HEK293 (cell line): Measurements from ENCODE around the gene LY6G6D.

ENCODE experiments used
- CTCF ChIA-PET: fragments of 350-600 bp; formaldehyde crosslinking; extraction: SDS; loops from one replicate; lab custom pipeline; 2021; ENCODE audit warnings: antibody characterized with exemption; lab: Yijun Ruan, JAX
- POLR2A ChIA-PET: fragments of 300-600 bp; formaldehyde crosslinking; extraction: SDS; loops from one replicate; lab custom pipeline; 2020; ENCODE audit warnings: antibody characterized with exemption, inconsistent platforms; lab: Yijun Ruan, JAX
- H3K27ac ChIP-seq: fragments of 200-500 bp; sonication (Bioruptor generic); 2 replicates; pipeline ENCODE4 v1.5.1; 2014; ENCODE audit warnings: low read depth, low read length, control low read depth, inconsistent platforms; ENCODE audit errors: extremely low read depth
- H3K36me3 ChIP-seq, 2 experiments: fragments of 200-500 bp in 1 of 2; sonication (Bioruptor generic) in 1 of 2; 1 replicate in 1 of 2; 2 replicates in 1 of 2; pipeline ENCODE4 v1.5.1; 2014 to 2017; ENCODE audit warnings: inconsistent platforms in 2 of 2, low read length in 2 of 2; ENCODE audit not compliant: control insufficient read depth in 2 of 2, insufficient read depth in 1 of 2
- H3K4me1 ChIP-seq: fragments of 200-500 bp; sonication (Bioruptor generic); 2 replicates; pipeline ENCODE4 v1.5.1; 2014; ENCODE audit warnings: mild to moderate bottlenecking, low read length, inconsistent platforms; ENCODE audit not compliant: control insufficient read depth, insufficient read depth
- H3K4me3 ChIP-seq: 2 replicates; pipeline ENCODE4 v1.5.1; 2011; ENCODE audit warnings: low read depth, mild to moderate bottlenecking, control low read depth, low read length, moderate library complexity
- H3K9me3 ChIP-seq: fragments of 200-500 bp; sonication (Bioruptor generic); 2 replicates; pipeline ENCODE4 v1.5.1; 2014; ENCODE audit warnings: low read depth, low read length, inconsistent platforms; ENCODE audit not compliant: control insufficient read depth, insufficient read depth
- GFI1B ChIP-seq: fragments of 450-650 bp; formaldehyde crosslinking; IDR thresholded peaks from 2 replicates; pipeline ENCODE4 v1.5.1; 2016; ENCODE audit warnings: missing biosample characterization, missing genetic modification characterization
- HOXD13 ChIP-seq: sonication (generic); formaldehyde crosslinking; IDR thresholded peaks from 2 replicates; pipeline ENCODE4 v1.8.0; 2022; ENCODE audit warnings: missing genetic modification reagents, borderline replicate concordance
- MZF1 ChIP-seq: fragments of 450-650 bp; formaldehyde crosslinking; IDR thresholded peaks from 2 replicates; pipeline ENCODE4 v1.5.1; 2017; ENCODE audit warnings: missing biosample characterization, missing genetic modification characterization, borderline replicate concordance
- OSR2 ChIP-seq: fragments of 450-650 bp; formaldehyde crosslinking; IDR thresholded peaks from 2 replicates; pipeline ENCODE4 v1.5.1; 2016; ENCODE audit warnings: missing biosample characterization, missing genetic modification characterization
- PRDM4 ChIP-seq: fragments of 450-650 bp; formaldehyde crosslinking; IDR thresholded peaks from 2 replicates; pipeline ENCODE4 v1.5.1; 2017; ENCODE audit warnings: missing biosample characterization, missing genetic modification characterization
- ZBTB17 ChIP-seq: fragments of 450-650 bp; formaldehyde crosslinking; IDR thresholded peaks from 2 replicates; pipeline ENCODE4 v1.5.1; 2016; ENCODE audit warnings: missing biosample characterization, missing genetic modification characterization
- ZBTB8A ChIP-seq: fragments of 450-650 bp; formaldehyde crosslinking; IDR thresholded peaks from 2 replicates; pipeline ENCODE4 v1.5.1; 2016; ENCODE audit warnings: missing biosample characterization, missing genetic modification characterization
- ZFHX2 ChIP-seq: fragments of 450-650 bp; formaldehyde crosslinking; conservative IDR thresholded peaks from 2 replicates; pipeline ENCODE4 v1.5.1; 2016; ENCODE audit warnings: missing biosample characterization, missing genetic modification characterization
- ZNF184 ChIP-seq: fragments of 450-650 bp; IDR thresholded peaks from 2 replicates; pipeline ENCODE4 v1.5.1; 2018; ENCODE audit warnings: missing biosample characterization, mild to moderate bottlenecking, missing genetic modification characterization
- ZNF394 ChIP-seq: fragments of 450-650 bp; formaldehyde crosslinking; IDR thresholded peaks from 2 replicates; pipeline ENCODE4 v1.5.1; 2016; ENCODE audit warnings: missing biosample characterization, missing genetic modification characterization, mild to moderate bottlenecking, moderate library complexity, borderline replicate concordance
- ZNF660 ChIP-seq: fragments of 450-650 bp; IDR thresholded peaks from 2 replicates; pipeline ENCODE4 v1.5.1; 2018; ENCODE audit warnings: missing biosample characterization, mild to moderate bottlenecking, missing genetic modification characterization
- ZNF701 ChIP-seq: fragments of 450-650 bp; formaldehyde crosslinking; IDR thresholded peaks from 2 replicates; pipeline ENCODE4 v1.5.1; 2016; ENCODE audit warnings: missing biosample characterization, missing genetic modification characterization
- ZNF830 ChIP-seq: fragments of 450-650 bp; IDR thresholded peaks from 2 replicates; pipeline ENCODE4 v1.5.0; 2018; ENCODE audit warnings: missing biosample characterization, missing genetic modification characterization, low read depth, mild to moderate bottlenecking, moderate library complexity
- ZNF843 ChIP-seq: fragments of 450-650 bp; formaldehyde crosslinking; IDR thresholded peaks from 2 replicates; pipeline ENCODE4 v1.5.1; 2016; ENCODE audit warnings: missing biosample characterization, missing genetic modification characterization
- TF ChIP-seq, protein P1 (sequence below): fragments of 450-650 bp; formaldehyde crosslinking; IDR thresholded peaks from 2 replicates; pipeline ENCODE4 v1.5.0; 2017; ENCODE audit warnings: missing biosample characterization, missing genetic modification characterization, borderline replicate concordance
- TF ChIP-seq, protein P2 (sequence below): fragments of 450-650 bp; formaldehyde crosslinking; IDR thresholded peaks from 2 replicates; pipeline ENCODE4 v1.5.1; 2016; ENCODE audit warnings: missing biosample characterization, missing genetic modification characterization
- TF ChIP-seq, protein P3 (sequence below): fragments of 450-650 bp; formaldehyde crosslinking; IDR thresholded peaks from 2 replicates; pipeline ENCODE4 v1.5.1; 2016; ENCODE audit warnings: missing biosample characterization, missing genetic modification characterization
- TF ChIP-seq, protein P4 (sequence below): fragments of 450-650 bp; formaldehyde crosslinking; IDR thresholded peaks from 2 replicates; pipeline ENCODE4 v1.5.1; 2016; ENCODE audit warnings: missing biosample characterization, missing genetic modification characterization

LY6G6D gene

GRCh38 chr6:31669676-31670075 is 45.5 kb upstream of the LY6G6D start, which contains the start of gene LY6G5B (continued):
- TF ChIP-seq, protein P1, sequence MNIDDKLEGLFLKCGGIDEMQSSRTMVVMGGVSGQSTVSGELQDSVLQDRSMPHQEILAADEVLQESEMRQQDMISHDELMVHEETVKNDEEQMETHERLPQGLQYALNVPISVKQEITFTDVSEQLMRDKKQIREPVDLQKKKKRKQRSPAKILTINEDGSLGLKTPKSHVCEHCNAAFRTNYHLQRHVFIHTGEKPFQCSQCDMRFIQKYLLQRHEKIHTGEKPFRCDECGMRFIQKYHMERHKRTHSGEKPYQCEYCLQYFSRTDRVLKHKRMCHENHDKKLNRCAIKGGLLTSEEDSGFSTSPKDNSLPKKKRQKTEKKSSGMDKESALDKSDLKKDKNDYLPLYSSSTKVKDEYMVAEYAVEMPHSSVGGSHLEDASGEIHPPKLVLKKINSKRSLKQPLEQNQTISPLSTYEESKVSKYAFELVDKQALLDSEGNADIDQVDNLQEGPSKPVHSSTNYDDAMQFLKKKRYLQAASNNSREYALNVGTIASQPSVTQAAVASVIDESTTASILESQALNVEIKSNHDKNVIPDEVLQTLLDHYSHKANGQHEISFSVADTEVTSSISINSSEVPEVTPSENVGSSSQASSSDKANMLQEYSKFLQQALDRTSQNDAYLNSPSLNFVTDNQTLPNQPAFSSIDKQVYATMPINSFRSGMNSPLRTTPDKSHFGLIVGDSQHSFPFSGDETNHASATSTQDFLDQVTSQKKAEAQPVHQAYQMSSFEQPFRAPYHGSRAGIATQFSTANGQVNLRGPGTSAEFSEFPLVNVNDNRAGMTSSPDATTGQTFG (tag by site-specific recombination) = no peak
- TF ChIP-seq ZNF830 (tag by site-specific recombination) (no peak), ZNF660 (tag by site-specific recombination) (no peak), ZNF843 (tag by site-specific recombination) (no peak), GFI1B (no peak), HOXD13 (CRISPR knock-in tag) (no peak)
- TF ChIP-seq, protein P2, sequence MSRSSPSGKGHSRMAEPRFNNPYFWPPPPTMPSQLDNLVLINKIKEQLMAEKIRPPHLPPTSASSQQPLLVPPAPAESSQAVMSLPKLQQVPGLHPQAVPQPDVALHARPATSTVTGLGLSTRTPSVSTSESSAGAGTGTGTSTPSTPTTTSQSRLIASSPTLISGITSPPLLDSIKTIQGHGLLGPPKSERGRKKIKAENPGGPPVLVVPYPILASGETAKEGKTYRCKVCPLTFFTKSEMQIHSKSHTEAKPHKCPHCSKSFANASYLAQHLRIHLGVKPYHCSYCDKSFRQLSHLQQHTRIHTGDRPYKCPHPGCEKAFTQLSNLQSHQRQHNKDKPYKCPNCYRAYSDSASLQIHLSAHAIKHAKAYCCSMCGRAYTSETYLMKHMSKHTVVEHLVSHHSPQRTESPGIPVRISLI (tag by site-specific recombination) = no peak

DNA sequence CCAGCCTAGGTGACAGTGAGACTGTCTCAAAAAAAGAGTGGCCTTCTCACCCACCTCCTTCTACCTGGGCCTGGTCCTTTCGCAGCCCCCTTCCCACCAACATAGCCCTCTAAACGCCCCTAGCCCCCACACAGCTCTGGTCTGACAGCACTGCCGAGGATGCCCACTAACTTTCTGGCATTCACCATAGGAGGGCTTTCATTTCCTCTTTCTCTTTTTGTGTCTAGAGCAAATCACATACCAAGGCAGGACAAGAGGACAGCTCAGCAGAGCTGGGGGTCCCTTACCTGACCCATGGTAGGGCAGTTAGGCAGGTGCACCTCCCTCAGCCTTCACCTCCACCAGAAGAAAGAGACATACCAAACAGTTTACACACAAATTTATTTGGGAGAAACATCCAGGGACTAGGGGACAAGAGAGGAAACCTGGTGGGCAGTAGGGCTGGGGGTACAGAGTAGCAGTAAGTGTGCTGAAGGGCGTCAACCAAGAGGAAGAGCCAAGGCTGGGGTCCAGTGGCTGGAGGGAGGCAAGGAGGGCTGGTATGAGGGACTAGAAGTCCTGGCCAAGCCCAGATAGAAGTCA is 38.7 kb upstream of the LY6G6D start:
- Histone ChIP-seq H3K4me1 (no peaks in the 10 kb centered on the region; the same call in 1 of the 2 replicates), H3K4me3 (no peak overlapping the region), H3K27ac (no peak overlapping the region), H3K9me3 (no peaks in the 10 kb centered on the region), H3K36me3 (peaks cover 13 to 23% of the 10 kb centered on the region in 2 experiments)
- CTCF ChIA-PET = no interaction called here
- POLR2A ChIA-PET = interaction anchor here (0.6 to 1.7 kb wide), 2 partner anchors 11 to 16 kb away, joined by 3 to 9 read pairs; partner anchors contain the start of genes C6orf47, CSNK2B and GPANK1
- TF ChIP-seq ZNF394 (tag by site-specific recombination) (no peak), ZBTB8A (no peak), OSR2 (tag by site-specific recombination) (no peak), ZNF184 (tag by site-specific recombination) (no peak), ZBTB17 (no peak), ZNF701 (tag by site-specific recombination) (no peak), PRDM4 (no peak), MZF1 (tag by site-specific recombination) (no peak), ZFHX2 (no peak), HOXD13 (CRISPR knock-in tag) (no peak)
- TF ChIP-seq, protein P3, sequence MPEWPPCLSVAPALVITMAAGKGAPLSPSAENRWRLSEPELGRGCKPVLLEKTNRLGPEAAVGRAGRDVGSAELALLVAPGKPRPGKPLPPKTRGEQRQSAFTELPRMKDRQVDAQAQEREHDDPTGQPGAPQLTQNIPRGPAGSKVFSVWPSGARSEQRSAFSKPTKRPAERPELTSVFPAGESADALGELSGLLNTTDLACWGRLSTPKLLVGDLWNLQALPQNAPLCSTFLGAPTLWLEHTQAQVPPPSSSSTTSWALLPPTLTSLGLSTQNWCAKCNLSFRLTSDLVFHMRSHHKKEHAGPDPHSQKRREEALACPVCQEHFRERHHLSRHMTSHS (tag by site-specific recombination) = no peak
- TF ChIP-seq, protein P4, sequence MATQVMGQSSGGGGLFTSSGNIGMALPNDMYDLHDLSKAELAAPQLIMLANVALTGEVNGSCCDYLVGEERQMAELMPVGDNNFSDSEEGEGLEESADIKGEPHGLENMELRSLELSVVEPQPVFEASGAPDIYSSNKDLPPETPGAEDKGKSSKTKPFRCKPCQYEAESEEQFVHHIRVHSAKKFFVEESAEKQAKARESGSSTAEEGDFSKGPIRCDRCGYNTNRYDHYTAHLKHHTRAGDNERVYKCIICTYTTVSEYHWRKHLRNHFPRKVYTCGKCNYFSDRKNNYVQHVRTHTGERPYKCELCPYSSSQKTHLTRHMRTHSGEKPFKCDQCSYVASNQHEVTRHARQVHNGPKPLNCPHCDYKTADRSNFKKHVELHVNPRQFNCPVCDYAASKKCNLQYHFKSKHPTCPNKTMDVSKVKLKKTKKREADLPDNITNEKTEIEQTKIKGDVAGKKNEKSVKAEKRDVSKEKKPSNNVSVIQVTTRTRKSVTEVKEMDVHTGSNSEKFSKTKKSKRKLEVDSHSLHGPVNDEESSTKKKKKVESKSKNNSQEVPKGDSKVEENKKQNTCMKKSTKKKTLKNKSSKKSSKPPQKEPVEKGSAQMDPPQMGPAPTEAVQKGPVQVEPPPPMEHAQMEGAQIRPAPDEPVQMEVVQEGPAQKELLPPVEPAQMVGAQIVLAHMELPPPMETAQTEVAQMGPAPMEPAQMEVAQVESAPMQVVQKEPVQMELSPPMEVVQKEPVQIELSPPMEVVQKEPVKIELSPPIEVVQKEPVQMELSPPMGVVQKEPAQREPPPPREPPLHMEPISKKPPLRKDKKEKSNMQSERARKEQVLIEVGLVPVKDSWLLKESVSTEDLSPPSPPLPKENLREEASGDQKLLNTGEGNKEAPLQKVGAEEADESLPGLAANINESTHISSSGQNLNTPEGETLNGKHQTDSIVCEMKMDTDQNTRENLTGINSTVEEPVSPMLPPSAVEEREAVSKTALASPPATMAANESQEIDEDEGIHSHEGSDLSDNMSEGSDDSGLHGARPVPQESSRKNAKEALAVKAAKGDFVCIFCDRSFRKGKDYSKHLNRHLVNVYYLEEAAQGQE (tag by site-specific recombination) = no peak
